Tibial nerve (tissue), 4 donors: ENCODE results near the gene DDX51.

Experiments
- EP300 ChIP-seq, 2 donors: sonication (generic); formaldehyde crosslinking; IDR thresholded peaks; one replicate each; pipeline ENCODE4 v1.6.1; 2017; ENCODE audit warnings: antibody characterized with exemption in 2 of 2, mild to moderate bottlenecking in 1 of 2
- POLR2A ChIP-seq, 2 donors: fragments of 450-650 bp; IDR thresholded peaks; one replicate each; pipeline ENCODE4 v1.6.1; 2017; ENCODE audit warnings: antibody characterized with exemption in 2 of 2, mild to moderate bottlenecking in 2 of 2, moderate library complexity in 2 of 2
- TF ChIP-seq, protein P1 (sequence below), 5 experiments: fragments of 200-600 bp in 3 of 5; fragments of 450-650 bp in 2 of 5; sonication (generic) in 3 of 5; IDR thresholded peaks; one replicate each; pipeline ENCODE4 v1.5.1; 2016 to 2019; ENCODE audit warnings: antibody characterized with exemption in 5 of 5, mild to moderate bottlenecking in 3 of 5, moderate library complexity in 2 of 5

DNA sequence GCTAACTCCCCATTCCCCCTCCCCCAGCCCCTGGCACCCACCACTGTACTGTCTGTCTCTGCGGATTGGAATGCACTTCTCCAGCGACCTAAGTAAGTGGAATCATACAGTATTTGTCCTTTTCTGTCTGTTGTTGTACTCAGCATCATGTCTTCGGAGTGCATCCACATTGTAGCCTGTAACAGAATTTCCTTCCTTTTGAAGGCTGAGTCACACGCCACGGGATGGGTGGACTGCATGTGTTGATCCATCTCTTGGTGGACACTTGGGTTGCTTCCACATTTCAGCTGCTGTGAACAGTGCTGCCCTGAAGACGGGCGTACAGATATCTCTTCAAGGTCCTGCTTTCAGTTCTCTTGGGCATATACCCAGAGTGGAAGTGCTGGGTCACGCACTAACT, 34.4 kb downstream of the DDX51 start:
- TF ChIP-seq EP300 (IDR thresholded peaks at IDR 0.05) (no peak), POLR2A (IDR thresholded peaks at IDR 0.05) (no peak)
- TF ChIP-seq, protein P1, sequence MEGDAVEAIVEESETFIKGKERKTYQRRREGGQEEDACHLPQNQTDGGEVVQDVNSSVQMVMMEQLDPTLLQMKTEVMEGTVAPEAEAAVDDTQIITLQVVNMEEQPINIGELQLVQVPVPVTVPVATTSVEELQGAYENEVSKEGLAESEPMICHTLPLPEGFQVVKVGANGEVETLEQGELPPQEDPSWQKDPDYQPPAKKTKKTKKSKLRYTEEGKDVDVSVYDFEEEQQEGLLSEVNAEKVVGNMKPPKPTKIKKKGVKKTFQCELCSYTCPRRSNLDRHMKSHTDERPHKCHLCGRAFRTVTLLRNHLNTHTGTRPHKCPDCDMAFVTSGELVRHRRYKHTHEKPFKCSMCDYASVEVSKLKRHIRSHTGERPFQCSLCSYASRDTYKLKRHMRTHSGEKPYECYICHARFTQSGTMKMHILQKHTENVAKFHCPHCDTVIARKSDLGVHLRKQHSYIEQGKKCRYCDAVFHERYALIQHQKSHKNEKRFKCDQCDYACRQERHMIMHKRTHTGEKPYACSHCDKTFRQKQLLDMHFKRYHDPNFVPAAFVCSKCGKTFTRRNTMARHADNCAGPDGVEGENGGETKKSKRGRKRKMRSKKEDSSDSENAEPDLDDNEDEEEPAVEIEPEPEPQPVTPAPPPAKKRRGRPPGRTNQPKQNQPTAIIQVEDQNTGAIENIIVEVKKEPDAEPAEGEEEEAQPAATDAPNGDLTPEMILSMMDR (IDR thresholded peaks at IDR 0.05) = no peak
